GM18505 (cell line): Measurements from ENCODE around the gene CYP2C9.

ENCODE experiments used
- ATAC-seq: cut with Tn5 transposase; IDR thresholded peaks from one replicate; pipeline ENCODE4 v1.9.1; 2021; ENCODE audit not compliant: unreplicated experiment
- POLR2A ChIP-seq: IDR thresholded peaks from 4 replicates; pipeline ENCODE4 v1.6.1; 2011; ENCODE audit warnings: borderline replicate concordance; ENCODE audit not compliant: insufficient read depth, insufficient read length; ENCODE audit errors: extremely low read depth

The CYP2C9 gene

DNA sequence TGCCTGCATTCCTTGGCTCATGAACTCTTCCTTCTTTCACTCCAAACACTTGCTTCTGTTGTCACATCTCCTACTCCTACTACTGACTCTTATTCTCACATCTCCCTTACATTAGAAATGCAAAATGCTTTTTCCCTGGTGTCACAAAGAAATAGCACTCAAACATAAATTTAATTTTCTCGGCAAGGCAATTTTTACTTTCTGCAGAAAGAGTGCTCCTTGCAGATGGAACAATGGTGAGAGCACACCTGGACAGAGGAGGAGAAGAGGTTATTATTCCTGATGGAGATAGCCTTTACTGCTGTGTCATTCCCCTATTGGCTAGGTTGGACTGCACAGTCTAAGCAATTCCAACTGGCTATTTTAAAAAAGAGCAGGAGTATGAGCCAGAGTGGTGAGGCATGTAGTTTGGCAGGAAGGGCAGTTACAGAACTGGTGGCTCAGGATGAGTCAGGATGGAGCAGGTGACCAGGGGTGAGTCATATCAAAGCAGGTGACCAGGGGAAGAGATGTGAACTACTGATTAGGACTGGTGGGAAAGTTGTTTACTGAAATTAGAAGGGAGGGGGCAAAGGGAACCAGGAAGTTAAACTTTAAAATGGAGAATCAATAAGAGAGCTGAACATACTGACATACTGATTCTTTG lies 52.9 kb downstream of the CYP2C9 start:
- no peak for ATAC-seq
- TF ChIP-seq POLR2A = no peak

DNA sequence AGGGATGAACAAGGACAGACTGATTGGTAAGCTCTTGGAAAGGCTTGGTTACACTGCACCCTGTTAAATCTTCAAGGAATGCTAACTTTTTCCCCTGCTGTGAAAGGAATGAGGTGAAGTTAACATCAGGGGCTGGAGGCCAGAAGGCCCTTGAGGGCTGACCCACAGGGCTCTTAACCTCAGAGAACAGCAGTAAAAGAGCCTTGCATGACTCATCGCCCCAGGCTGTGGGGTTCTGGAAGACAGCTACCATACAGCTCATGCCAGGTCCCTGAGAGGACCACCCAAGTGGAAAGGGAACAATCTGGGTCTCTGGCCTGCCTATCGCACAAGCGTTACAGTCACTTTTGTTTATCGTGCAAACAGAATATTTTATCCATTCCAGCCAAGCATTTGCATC lies 54.4 kb downstream of the CYP2C9 start:
- TF ChIP-seq POLR2A = no peak
- no peak for ATAC-seq

DNA sequence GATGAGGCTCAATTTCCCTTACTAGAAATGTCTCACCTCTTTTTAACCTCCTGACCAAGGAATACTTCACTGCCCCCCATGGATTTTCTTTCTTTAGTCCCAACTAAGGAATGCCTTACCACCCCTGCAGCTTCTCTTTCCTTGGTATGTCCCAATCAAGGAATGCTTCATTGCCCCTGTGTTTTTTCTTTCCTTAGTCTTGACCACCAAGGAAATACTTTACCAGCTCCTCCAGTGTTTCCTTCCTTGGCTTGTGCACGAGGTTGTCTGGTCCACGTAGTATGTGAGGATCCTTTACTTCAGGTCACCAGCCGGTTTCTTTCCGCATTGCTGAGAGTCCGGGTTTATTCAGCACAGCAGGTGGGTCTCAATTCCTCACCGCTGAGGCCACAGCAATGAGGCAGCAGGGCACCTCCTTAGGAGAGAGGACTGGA lies 59.3 kb downstream of the CYP2C9 start:
- TF ChIP-seq POLR2A = no peak

GRCh38 chr10:95026461-95026860 lies 88.0 kb downstream of the CYP2C9 start:
- no peak for TF ChIP-seq POLR2A
- no peak for ATAC-seq

More for the DNA sequence above, 59.3 kb downstream of the CYP2C9 start:
- ATAC-seq = no peak

DNA sequence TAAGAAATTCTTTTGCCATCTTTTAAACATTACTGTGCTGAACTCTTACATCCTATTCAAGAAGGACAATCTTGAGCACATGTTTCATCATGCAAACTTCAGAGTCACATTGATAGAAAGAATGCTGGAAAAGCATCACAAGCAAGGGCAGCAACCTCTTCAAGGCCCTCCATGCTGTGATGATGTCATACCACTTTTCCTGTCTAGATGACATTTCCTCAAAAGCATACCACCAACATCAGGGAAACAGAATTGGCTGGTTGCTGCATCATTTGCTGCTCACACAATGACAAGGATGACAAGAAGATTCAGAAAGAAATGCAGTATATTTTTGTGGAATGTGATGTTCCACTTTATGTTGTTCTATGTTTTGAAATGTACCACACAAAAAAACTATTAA lies 93.2 kb downstream of the CYP2C9 start:
- ATAC-seq = no peak

DNA sequence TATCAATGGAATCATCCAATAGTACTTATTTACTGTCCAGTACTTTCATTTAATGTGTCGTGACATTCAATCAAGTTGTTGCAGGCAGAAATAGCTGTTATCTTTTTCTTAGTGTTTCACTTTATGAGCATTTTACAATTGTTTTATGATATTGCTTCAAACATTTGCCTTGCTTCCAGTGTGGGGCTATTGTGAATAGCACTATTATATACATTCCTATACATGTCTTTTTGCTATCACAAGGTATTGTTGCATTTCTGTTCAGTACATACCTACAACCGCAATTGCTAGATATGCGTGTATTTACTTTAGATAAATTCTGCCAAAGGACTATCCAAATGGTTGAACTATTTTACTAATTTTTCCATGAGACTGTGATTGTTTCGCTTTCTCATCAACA lies 95.9 kb downstream of the CYP2C9 start:
- ATAC-seq = no peak
- TF ChIP-seq POLR2A = no peak

More for the DNA sequence above, 93.2 kb downstream of the CYP2C9 start:
- TF ChIP-seq POLR2A = no peak

DNA sequence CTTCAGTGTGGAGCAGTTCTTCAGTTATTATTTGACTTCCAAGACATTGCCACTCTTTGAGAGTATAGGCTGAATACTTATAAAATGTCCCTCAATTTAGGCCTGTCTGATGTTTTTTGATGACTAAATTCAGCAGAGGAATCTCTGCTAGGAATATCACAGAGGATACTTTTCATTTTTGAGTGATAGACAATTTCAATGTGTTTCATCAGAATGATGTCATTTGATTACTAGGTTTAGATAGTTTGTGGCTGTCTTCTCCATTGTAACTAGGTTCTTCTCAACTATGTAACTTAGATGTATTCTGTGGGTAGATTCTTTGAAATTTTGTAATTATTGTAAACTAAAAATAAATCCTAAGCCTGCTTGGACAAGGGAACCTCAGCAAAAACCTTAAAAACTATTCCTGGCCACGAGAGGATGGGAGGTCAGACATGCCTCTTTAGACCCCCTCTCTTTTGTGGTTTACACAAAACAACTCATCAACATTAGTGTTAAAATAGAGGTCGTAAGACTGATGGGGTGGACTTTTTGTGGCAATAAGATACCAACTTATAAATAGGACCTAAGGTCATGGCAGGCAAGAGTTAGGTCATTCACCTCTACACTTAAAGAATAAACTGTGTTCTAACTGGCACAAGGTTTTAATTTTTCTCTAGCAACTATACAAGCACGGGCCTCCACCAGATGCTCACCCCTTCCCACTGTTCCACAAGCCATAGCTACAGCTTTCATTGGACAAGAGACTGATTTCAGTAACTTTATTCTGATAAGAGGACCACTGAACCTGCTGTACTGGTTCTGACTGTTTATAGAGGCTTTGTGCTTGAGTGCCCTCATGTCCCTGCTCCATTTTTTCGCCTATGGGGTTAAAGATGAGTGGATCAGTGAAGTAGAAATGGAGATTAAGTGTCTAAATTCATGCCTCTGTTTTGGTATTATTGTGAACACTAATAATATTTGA lies 97.2 kb downstream of the CYP2C9 start:
- no peak for ATAC-seq
- no peak for TF ChIP-seq POLR2A

- ATAC-seq = no peak
- no peak for TF ChIP-seq POLR2A
Observed at GRCh38 chr10:95039281-95039680, 100.8 kb downstream of the CYP2C9 start.
